GM12878 (cell line): ENCODE results near the gene ATAD3A. TPM values are rescaled to one million over a fixed set of nuclear protein-coding genes. Genes with fewer than 3 reads are reported as not detected.

ENCODE experiments used
- BCL11A ChIP-seq: IDR thresholded peaks from 2 replicates; pipeline ENCODE4 v1.6.1; 2011; ENCODE audit warnings: low read depth, low read length
- BRCA1 ChIP-seq: IDR thresholded peaks from 2 replicates; pipeline ENCODE4 v1.6.1; 2011; ENCODE audit warnings: low read depth, low read length, improper control_type of control experiment
- CHD2 ChIP-seq: IDR thresholded peaks from 2 replicates; pipeline ENCODE4 v1.6.1; 2011; ENCODE audit warnings: low read depth, low read length, improper control_type of control experiment, borderline replicate concordance
- CHD4 ChIP-seq: fragments of 200-600 bp; sonication (generic); IDR thresholded peaks from 2 replicates; pipeline ENCODE4 v1.6.1; 2016; ENCODE audit warnings: mild to moderate bottlenecking
- DPF2 ChIP-seq: fragments of 450-650 bp; IDR thresholded peaks from 2 replicates; pipeline ENCODE4 v1.6.1; 2017; ENCODE audit warnings: mild to moderate bottlenecking
- E2F4 ChIP-seq: IDR thresholded peaks from 2 replicates; pipeline ENCODE4 v1.6.1; 2012; ENCODE audit warnings: low read depth, low read length, improper control_type of control experiment
- IKZF1 ChIP-seq: fragments of 450-650 bp; conservative IDR thresholded peaks from 2 replicates; pipeline ENCODE4 v1.6.1; 2017; ENCODE audit warnings: antibody characterized with exemption, mild to moderate bottlenecking
- IRF4 ChIP-seq: IDR thresholded peaks from 2 replicates; pipeline ENCODE4 v1.6.1; 2011; ENCODE audit warnings: low read depth, low read length
- MLLT1 ChIP-seq: fragments of 450-650 bp; IDR thresholded peaks from 2 replicates; pipeline ENCODE4 v1.6.1; 2016; ENCODE audit warnings: mild to moderate bottlenecking
- MYC ChIP-seq: IDR thresholded peaks from 2 replicates; pipeline ENCODE4 v1.6.1; 2011; ENCODE audit warnings: mild to moderate bottlenecking, low read length, moderate library complexity, inconsistent platforms; ENCODE audit not compliant: insufficient read depth, insufficient replicate concordance, insufficient read length, severe bottlenecking
- NBN ChIP-seq: fragments of 450-650 bp; IDR thresholded peaks from 2 replicates; pipeline ENCODE4 v1.6.1; 2016
- NFYA ChIP-seq: IDR thresholded peaks from 2 replicates; pipeline ENCODE4 v1.6.1; 2011; ENCODE audit warnings: low read depth, mild to moderate bottlenecking, low read length, improper control_type of control experiment, borderline replicate concordance
- NKRF ChIP-seq: fragments of 450-650 bp; conservative IDR thresholded peaks from 2 replicates; pipeline ENCODE4 v1.6.1; 2017; ENCODE audit warnings: mild to moderate bottlenecking, moderate library complexity
- NR2C2 ChIP-seq: IDR thresholded peaks from 2 replicates; pipeline ENCODE4 v1.6.1; 2011; ENCODE audit warnings: borderline replicate concordance, low read depth; ENCODE audit not compliant: control insufficient read depth, insufficient read length
- NR2F1 ChIP-seq: fragments of 450-650 bp; conservative IDR thresholded peaks from 2 replicates; pipeline ENCODE4 v1.6.1; 2017; ENCODE audit warnings: mild to moderate bottlenecking
- POU2F2 ChIP-seq: IDR thresholded peaks from 3 replicates; pipeline ENCODE4 v1.6.1; 2011; ENCODE audit warnings: low read depth, mild to moderate bottlenecking, low read length, borderline replicate concordance
- PRDM15 ChIP-seq: fragments of 450-650 bp; formaldehyde crosslinking; IDR thresholded peaks from 2 replicates; pipeline ENCODE4 v1.4.0; 2020; ENCODE audit warnings: mild to moderate bottlenecking, moderate library complexity
- RAD51 ChIP-seq: fragments of 450-650 bp; IDR thresholded peaks from 2 replicates; pipeline ENCODE4 v1.6.1; 2016; ENCODE audit warnings: moderate library complexity, mild to moderate bottlenecking, inconsistent platforms
- RFX5 ChIP-seq: IDR thresholded peaks from 2 replicates; pipeline ENCODE4 v1.6.1; 2011; ENCODE audit warnings: low read depth, low read length, improper control_type of control experiment
- RUNX3 ChIP-seq: IDR thresholded peaks from 2 replicates; pipeline ENCODE4 v1.6.1; 2012; ENCODE audit warnings: low read length, inconsistent platforms
- SIX5 ChIP-seq: IDR thresholded peaks from 2 replicates; pipeline ENCODE4 v1.6.1; 2011; ENCODE audit warnings: mild to moderate bottlenecking, low read depth, low read length, moderate library complexity; ENCODE audit not compliant: severe bottlenecking
- TCF3 ChIP-seq: IDR thresholded peaks from 2 replicates; pipeline ENCODE4 v1.6.1; 2012; ENCODE audit warnings: low read depth, mild to moderate bottlenecking, low read length, borderline replicate concordance; ENCODE audit not compliant: insufficient read depth
- YY1 ChIP-seq: IDR thresholded peaks from 2 replicates; pipeline ENCODE4 v1.6.1; 2011; ENCODE audit warnings: low read depth, mild to moderate bottlenecking, low read length
- polyA plus RNA-seq, 11 experiments: library from polyadenylated mRNA; depleted of rRNA in 4 of 11; unstranded in 6 of 11; stranded (reverse) in 5 of 11; fragments of >200 nt; fragmentation: Nextera tagmentation in 4 of 11; fragmentation: Illumina TruSeq in 1 of 11; extraction: Ambion mirVana in 4 of 11; extraction: Trizol in 1 of 11; gene quantifications; 1 replicate in 1 of 11; 2 replicates in 10 of 11; pipeline versions ENCODE4 v1.2.1 to v1.2.3, GENCODE V29; 2011 to 2016; ENCODE audit warnings: inconsistent platforms in 2 of 11, missing spikeins in 2 of 11, low read depth in 1 of 11
- total RNA-seq, 4 experiments: library from RNA; depleted of rRNA in 3 of 4; stranded (reverse); fragments of >200 nt in 3 of 4; fragmentation: Illumina TruSeq in 1 of 4; extraction: Trizol in 1 of 4; gene quantifications; 2 replicates each; pipeline versions ENCODE4 v1.2.1 to v1.2.3, GENCODE V29; 2013 to 2021

ATAD3A gene
- total and polyA plus RNA-seq, 10 of the 15 experiments (the other 5 are each of a cell fraction or from before 2014, with no cell fraction given): 0.05 to 93.5 (median 38.9) TPM

GRCh38 chr1:1462318-1462966 is 49.5 kb upstream of the ATAD3A start (continued):
- no peak for TF ChIP-seq E2F4
- no peak for TF ChIP-seq MLLT1
- TF ChIP-seq CHD2: 0 out of 2 replicates have a peak, but pooled peaks have one; percentile 9
- TF ChIP-seq RUNX3: no peak
- no peak for TF ChIP-seq NR2C2
- peak; percentile 50; the same call in 1 of the 2 replicates for TF ChIP-seq NR2F1
- peak; percentile 95 for TF ChIP-seq TCF3
- 0 out of 2 replicates have a peak, but pooled peaks have one; percentile 9 for TF ChIP-seq YY1
- no peak for TF ChIP-seq RFX5
- peak; percentile 60; the same call in 1 of the 2 replicates for TF ChIP-seq NKRF
- TF ChIP-seq NBN: 0 out of 2 replicates have a peak, but pooled peaks have one; percentile 44
- TF ChIP-seq CHD4: no peak
- TF ChIP-seq SIX5: no peak
- TF ChIP-seq BCL11A: no peak
- no peak for TF ChIP-seq MYC
- no peak for TF ChIP-seq BRCA1
- no peak for TF ChIP-seq IRF4
- TF ChIP-seq PRDM15: no peak
- TF ChIP-seq NFYA: no peak
- TF ChIP-seq RAD51: peak; percentile 55; the same call in 1 of the 2 replicates
- TF ChIP-seq POU2F2: no peak
- peak; percentile 36; the same call in 1 of the 2 replicates for TF ChIP-seq DPF2
- peak; percentile 34; the same call in 1 of the 2 replicates for TF ChIP-seq IKZF1
